H1 (cell line): ENCODE results near the gene LTBP4. TPM values are rescaled to one million over a fixed set of nuclear protein-coding genes. Genes with fewer than 3 reads are reported as not detected.

Experiments used
- CTCF ChIA-PET: fragments of 300-600 bp; sonication (Branson Sonifier 250); formaldehyde crosslinking; loops from one replicate; lab custom pipeline; 2021; ENCODE audit not compliant: partially characterized antibody; lab: Charles Lee
- POLR2A ChIA-PET: fragments of 300-600 bp; sonication (Branson Sonifier 250); formaldehyde crosslinking; loops from one replicate; lab custom pipeline; 2021; ENCODE audit warnings: inconsistent platforms; ENCODE audit not compliant: partially characterized antibody; lab: Charles Lee
- DNase-seq, 2 experiments: peaks; one replicate each; pipeline versions ENCODE4 v3.0.0 to v3.0.0-alpha.2; 2010 to 2022; ENCODE audit warnings: low spot score in 2 of 2, low read depth in 1 of 2, mixed read lengths in 1 of 2
- FAIRE-seq: peaks from 2 replicates; lab custom pipeline; 2011; peaks lifted over from hg19 to GRCh38; lab: Jason Lieb, UNC
- H2AFZ ChIP-seq: 2 replicates; pipeline ENCODE4 v1.8.1; 2012; ENCODE audit warnings: low read length, inconsistent platforms
- H2AK5ac ChIP-seq: 2 replicates; pipeline ENCODE4 v1.6.1; 2013; ENCODE audit warnings: low read depth, low read length
- H2BK120ac ChIP-seq: replicated peaks from 2 replicates; pipeline ENCODE3; 2013; ENCODE audit warnings: low read depth, low read length, inconsistent platforms
- H2BK12ac ChIP-seq: 2 replicates; pipeline ENCODE4 v1.6.1; 2013; ENCODE audit warnings: low read depth, low read length
- H2BK15ac ChIP-seq: 2 replicates; pipeline ENCODE4 v1.6.1; 2013; ENCODE audit warnings: low read length
- H2BK20ac ChIP-seq: 2 replicates; pipeline ENCODE4 v1.6.1; 2013; ENCODE audit warnings: low read length
- H2BK5ac ChIP-seq: 2 replicates; pipeline ENCODE4 v1.6.1; 2013; ENCODE audit warnings: low read depth, low read length
- H3K14ac ChIP-seq: 2 replicates; pipeline ENCODE4 v1.6.1; 2013; ENCODE audit warnings: inconsistent platforms; ENCODE audit not compliant: insufficient read length
- H3K18ac ChIP-seq: 2 replicates; pipeline ENCODE4 v1.6.1; 2013; ENCODE audit warnings: low read length; ENCODE audit errors: extremely low read depth
- H3K23ac ChIP-seq: 2 replicates; pipeline ENCODE4 v1.6.1; 2013; ENCODE audit warnings: inconsistent platforms; ENCODE audit not compliant: insufficient read length
- H3K23me2 ChIP-seq: 2 replicates; pipeline ENCODE4 v1.6.1; 2013; ENCODE audit warnings: low read depth, low read length
- H3K27ac ChIP-seq: 2 replicates; pipeline ENCODE4 v1.6.1; 2011; ENCODE audit warnings: low read depth, low read length, inconsistent platforms
- H3K27me3 ChIP-seq, 4 experiments: replicated peaks in 1 of 4; 1 replicate in 1 of 4; 2 replicates in 3 of 4; pipeline versions ENCODE4 v1.6.1 to v1.8.1; 2011 to 2013; ENCODE audit warnings: low read length in 3 of 4, mild to moderate bottlenecking in 3 of 4, inconsistent platforms in 2 of 4, mixed read lengths in 2 of 4, moderate library complexity in 1 of 4; ENCODE audit not compliant: control insufficient read depth in 3 of 4, insufficient read depth in 3 of 4; ENCODE audit errors: extremely low read depth in 1 of 4
- H3K36me3 ChIP-seq, 4 experiments: 2 replicates each; pipeline versions ENCODE4 v1.6.1 to v1.8.1; 2011 to 2013; ENCODE audit warnings: mild to moderate bottlenecking in 4 of 4, low read length in 3 of 4, moderate library complexity in 2 of 4, control low read depth in 1 of 4, inconsistent platforms in 1 of 4; ENCODE audit not compliant: insufficient read depth in 4 of 4, control insufficient read depth in 2 of 4
- H3K4ac ChIP-seq: replicated peaks from 2 replicates; pipeline ENCODE3; 2013; ENCODE audit warnings: low read length, low read depth, mixed read lengths, inconsistent platforms; ENCODE audit not compliant: insufficient read length
- H3K4me1 ChIP-seq, 4 experiments: replicated peaks in 1 of 4; 1 replicate in 1 of 4; 2 replicates in 3 of 4; pipeline versions ENCODE4 v1.6.1 to v1.8.1; 2011 to 2013; ENCODE audit warnings: low read length in 3 of 4, inconsistent platforms in 2 of 4, mixed read lengths in 1 of 4; ENCODE audit not compliant: insufficient read depth in 4 of 4, control insufficient read depth in 3 of 4
- H3K4me2 ChIP-seq, 2 experiments: 2 replicates each; pipeline versions ENCODE4 v1.6.1 to v1.8.1; 2011 to 2013; ENCODE audit warnings: low read depth in 2 of 2, low read length in 2 of 2, control low read depth in 1 of 2, inconsistent platforms in 1 of 2, mild to moderate bottlenecking in 1 of 2; ENCODE audit not compliant: insufficient read depth in 1 of 2
- H3K4me3 ChIP-seq, 4 experiments: fragments of 200-600, 300-600 bp in 1 of 4; sonication (generic), shearing (Covaris generic), sonication (Bioruptor Twin) in 1 of 4; 2 replicates each; pipeline versions ENCODE4 v1.5.1 to v1.8.1; 2011 to 2016; ENCODE audit warnings: low read length in 4 of 4, low read depth in 3 of 4, control low read depth in 2 of 4, inconsistent platforms in 2 of 4, mild to moderate bottlenecking in 2 of 4, mixed read lengths in 1 of 4, moderate library complexity in 1 of 4; ENCODE audit not compliant: insufficient read depth in 2 of 4; ENCODE audit errors: extremely low read depth in 1 of 4
- H3K56ac ChIP-seq: replicated peaks from 2 replicates; pipeline ENCODE3; 2013; ENCODE audit warnings: low read depth, mild to moderate bottlenecking, mixed read lengths, low read length, inconsistent platforms; ENCODE audit not compliant: insufficient read length
- H3K79me1 ChIP-seq: 2 replicates; pipeline ENCODE4 v1.6.1; 2013; ENCODE audit warnings: low read depth, low read length, control low read depth
- H3K79me2 ChIP-seq, 2 experiments: 2 replicates each; pipeline versions ENCODE4 v1.6.1 to v1.8.1; 2012 to 2013; ENCODE audit warnings: low read length in 2 of 2, mild to moderate bottlenecking in 2 of 2, inconsistent platforms in 1 of 2; ENCODE audit not compliant: insufficient read depth in 2 of 2, control insufficient read depth in 1 of 2
- H3K9ac ChIP-seq, 4 experiments: replicated peaks in 1 of 4; 1 replicate in 1 of 4; 2 replicates in 3 of 4; pipeline versions ENCODE4 v1.6.1 to v1.8.1; 2011 to 2013; ENCODE audit warnings: low read depth in 3 of 4, low read length in 3 of 4, control low read depth in 2 of 4, mild to moderate bottlenecking in 2 of 4, moderate library complexity in 2 of 4, inconsistent platforms in 1 of 4; ENCODE audit errors: extremely low read depth in 1 of 4
- H3K9me3 ChIP-seq, 2 experiments: 2 replicates each; pipeline versions ENCODE4 v1.6.1 to v1.8.1; 2012 to 2013; ENCODE audit warnings: mild to moderate bottlenecking in 2 of 2, moderate library complexity in 2 of 2, control low read depth in 1 of 2, inconsistent platforms in 1 of 2, low read depth in 1 of 2, low read length in 1 of 2, mixed read lengths in 1 of 2; ENCODE audit not compliant: insufficient read depth in 2 of 2
- H4K20me1 ChIP-seq, 2 experiments: replicated peaks in 1 of 2; 2 replicates each; pipeline versions ENCODE3 to v1.8.1; 2011 to 2013; ENCODE audit warnings: inconsistent platforms in 2 of 2, low read length in 2 of 2, mild to moderate bottlenecking in 1 of 2; ENCODE audit not compliant: insufficient read depth in 2 of 2, control insufficient read depth in 1 of 2
- H4K5ac ChIP-seq: 2 replicates; pipeline ENCODE4 v1.6.1; 2013; ENCODE audit warnings: low read length, low read depth, mixed read lengths, inconsistent platforms; ENCODE audit not compliant: insufficient read length
- H4K8ac ChIP-seq: 2 replicates; pipeline ENCODE4 v1.8.0; 2013; ENCODE audit warnings: mild to moderate bottlenecking, moderate library complexity, low read length, inconsistent platforms; ENCODE audit not compliant: insufficient read depth; ENCODE audit errors: extremely low read depth
- H4K91ac ChIP-seq: replicated peaks from 2 replicates; pipeline ENCODE3; 2013; ENCODE audit warnings: low read length, mixed read lengths, inconsistent platforms; ENCODE audit not compliant: insufficient read length
- ATF3 ChIP-seq: IDR thresholded peaks from 2 replicates; pipeline ENCODE4 v1.6.1; 2011; ENCODE audit warnings: low read depth, mild to moderate bottlenecking, low read length; ENCODE audit not compliant: insufficient read depth
- CBX5 ChIP-seq: fragments of 300-800, 300-1000 bp; sonication (generic); IDR thresholded peaks from 2 replicates; pipeline ENCODE4 v1.7.1; 2016; ENCODE audit warnings: antibody characterized with exemption, low read length, low read depth
- CHD1 ChIP-seq: IDR thresholded peaks from 2 replicates; pipeline ENCODE4 v1.6.1; 2012; ENCODE audit warnings: low read depth, low read length, improper control_type of control experiment
- EZH2 ChIP-seq: fragments of 200-600 bp; sonication (generic); IDR thresholded peaks from 2 replicates; pipeline ENCODE4 v1.7.1; 2012; ENCODE audit warnings: low read depth, mild to moderate bottlenecking, moderate library complexity, low read length, inconsistent platforms; ENCODE audit not compliant: severe bottlenecking
- KDM1A ChIP-seq: fragments of 200-600, 300-600 bp; sonication (generic); IDR thresholded peaks from 2 replicates; pipeline ENCODE4 v1.7.1; 2016; ENCODE audit warnings: mild to moderate bottlenecking, low read length, borderline replicate concordance
- KDM5A ChIP-seq: fragments of 200-600 bp; IDR thresholded peaks from 2 replicates; pipeline ENCODE4 v1.7.1; 2012; ENCODE audit warnings: mild to moderate bottlenecking, low read length, inconsistent platforms, mixed read lengths
- MAX ChIP-seq: IDR thresholded peaks from 2 replicates; pipeline ENCODE4 v1.6.1; 2012; ENCODE audit warnings: inconsistent platforms
- POU5F1 ChIP-seq: IDR thresholded peaks from 2 replicates; pipeline ENCODE4 v1.6.1; 2011; ENCODE audit warnings: low read depth, mild to moderate bottlenecking, low read length, moderate library complexity
- SIN3A ChIP-seq, 2 experiments: IDR thresholded peaks in 1 of 2; conservative IDR thresholded peaks in 1 of 2; 2 replicates each; pipeline ENCODE4 v1.6.1; 2011 to 2012; ENCODE audit warnings: low read length in 2 of 2, improper control_type of control experiment in 1 of 2, low read depth in 1 of 2, mild to moderate bottlenecking in 1 of 2
- SP1 ChIP-seq: IDR thresholded peaks from 2 replicates; pipeline ENCODE4 v1.6.1; 2011; ENCODE audit warnings: low read depth, low read length
- TEAD4 ChIP-seq: IDR thresholded peaks from 2 replicates; pipeline ENCODE4 v1.6.1; 2012; ENCODE audit warnings: low read depth, low read length, inconsistent platforms, mixed read lengths
- YY1 ChIP-seq: IDR thresholded peaks from 2 replicates; pipeline ENCODE4 v1.6.1; 2011; ENCODE audit warnings: low read depth, mild to moderate bottlenecking, low read length
- WGBS, 2 experiments: shearing (Covaris generic) in 1 of 2; methylation state at CpG; one replicate each; pipeline versions ENCODE4 v1.1.6 to v1.1.7; 2013 to 2015; ENCODE audit warnings: low lambda C conversion rate in 2 of 2, mixed read lengths in 2 of 2, inconsistent platforms in 1 of 2, low coverage in 1 of 2, missing lambda C conversion rate in 1 of 2; ENCODE audit not compliant: insufficient replicate concordance in 2 of 2, insufficient coverage in 1 of 2, insufficient read length in 1 of 2; ENCODE audit errors: extremely low coverage in 1 of 2, missing lambda C conversion rate in 1 of 2; 5-methylcytosine and 5-hydroxymethylcytosine counted together
- polyA plus RNA-seq, 7 experiments: library from polyadenylated mRNA; depleted of rRNA in 3 of 7; stranded (reverse) in 5 of 7; unstranded in 2 of 7; fragments of >200 nt in 5 of 7; fragments of 200-250 nt in 2 of 7; gene quantifications; 1 replicate in 5 of 7; 2 replicates in 1 of 7; 4 replicates in 1 of 7; pipeline versions ENCODE4 v1.2.1 to v1.2.3, GENCODE V29; 2011 to 2013; ENCODE audit warnings: missing spikeins in 2 of 7, mixed read lengths in 2 of 7
- total RNA-seq: library from RNA; stranded (reverse); fragmentation: NEBNext Ultra II Directional; extraction: Animal tissue kit (Norgen Biotek cat#: 25700); gene quantifications from 2 replicates; pipeline ENCODE4 v1.2.1, GENCODE V29; 2021

LTBP4 gene
- total and polyA plus RNA-seq, 2 of the 8 experiments (the other 6 are each of a cell fraction or from before 2014, with no cell fraction given): 54.5 to 77.1 TPM

GRCh38 chr19:40616941-40617340, 15.8 kb downstream of the LTBP4 start:
- H4K91ac ChIP-seq: no peak overlapping the region
- POLR2A ChIA-PET: interaction anchor here (0.6 kb wide), 1 partner anchor 18 kb away, joined by 4 read pairs; no protein-coding TSS in a partner anchor
- no peak overlapping the region for H2BK12ac ChIP-seq
- H3K23me2 ChIP-seq: peaks cover 8% of the 10 kb centered on the region
- H2BK15ac ChIP-seq: no peak overlapping the region
- no peak overlapping the region for H3K14ac ChIP-seq
- DNase-seq: no peak
- no peak for TF ChIP-seq SIN3A (conservative IDR thresholded peaks at IDR 0.05 in 1 of 2, IDR thresholded peaks at IDR 0.05 in 1 of 2; ENCODE audit: low read depth in 1 of 2, low read length in 2 of 2)
- TF ChIP-seq CBX5: no peak
- no peak for TF ChIP-seq POU5F1
- no peak for TF ChIP-seq KDM5A
- TF ChIP-seq YY1: no peak
- no peak for TF ChIP-seq TEAD4
- TF ChIP-seq EZH2: no peak
- no peak for TF ChIP-seq CHD1
- TF ChIP-seq MAX: no peak
- no peak for TF ChIP-seq KDM1A
- no peak for TF ChIP-seq ATF3
- no peak for TF ChIP-seq SP1
- peaks cover 0 to 6% (median 1%) of the 10 kb centered on the region in 4 experiments; a peak in 4 of 7 replicates for H3K4me1 ChIP-seq
- H3K79me2 ChIP-seq: no peaks in the 10 kb centered on the region
- no peak overlapping the region for H2AK5ac ChIP-seq
- no peak overlapping the region for H3K18ac ChIP-seq
- WGBS, 2 experiments: 92% methylated on average over 17 of the region's 17 CpGs; no CpG with 5 or more reads in 1 of the 2 experiments
- H3K4me2 ChIP-seq: no peak overlapping the region
- peaks cover 5 to 6% of the 10 kb centered on the region in 2 experiments for H4K20me1 ChIP-seq
- H3K9ac ChIP-seq: no peak overlapping the region
- CTCF ChIA-PET: interaction anchor here (1.8 to 2.7 kb wide), 2 partner anchors 14 to 17 kb away, joined by 14 to 18 read pairs; no protein-coding TSS in a partner anchor
- no peak overlapping the region for H3K4me3 ChIP-seq
- no peaks in the 10 kb centered on the region for H3K9me3 ChIP-seq
- H3K23ac ChIP-seq: no peak overlapping the region
- FAIRE-seq: no peak
- no peak overlapping the region for H2BK5ac ChIP-seq
- no peak overlapping the region for H2AFZ ChIP-seq
- H3K4ac ChIP-seq: no peak overlapping the region
- no peaks in the 10 kb centered on the region for H3K79me1 ChIP-seq
- H4K8ac ChIP-seq: no peak overlapping the region
- no peak overlapping the region for H2BK20ac ChIP-seq
- no peak overlapping the region for H3K27ac ChIP-seq
- H2BK120ac ChIP-seq: no peak overlapping the region
- H3K36me3 ChIP-seq: peaks cover 2 to 23% (median 11%) of the 10 kb centered on the region in 4 experiments; a peak in 7 of 8 replicates
- H3K56ac ChIP-seq: no peak overlapping the region
- no peak overlapping the region for H4K5ac ChIP-seq
- H3K27me3 ChIP-seq: peaks cover 0 to 7% (median 7%) of the 10 kb centered on the region in 4 experiments; a peak in 6 of 7 replicates
